SH-SY5Y (cell line): ENCODE results near the gene LTBP1.

Experiments used
- GATA2 ChIP-seq: IDR thresholded peaks from 2 replicates; pipeline ENCODE4 v1.6.1; 2011; ENCODE audit warnings: mild to moderate bottlenecking, low read depth, low read length
- GATA3 ChIP-seq: IDR thresholded peaks from 2 replicates; pipeline ENCODE4 v1.6.1; 2011; ENCODE audit warnings: low read depth, mild to moderate bottlenecking, low read length, moderate library complexity

- TF ChIP-seq GATA3 (no peak), GATA2 (no peak)
Measured at GRCh38 chr2:33241072-33241471, 294.3 kb downstream of the LTBP1 start.
